H9 (cell line): ENCODE results near the gene MMP15. TPM values are rescaled to one million over a fixed set of nuclear protein-coding genes. Genes with fewer than 3 reads are reported as not detected.

Experiments used
- DNase-seq: peaks from one replicate; pipeline ENCODE4 v3.0.0-alpha.2; 2017
- H2AFZ ChIP-seq: one replicate; pipeline ENCODE4 v1.6.1; 2013; ENCODE audit warnings: mild to moderate bottlenecking, low read length, control low read depth, moderate library complexity
- H2AK5ac ChIP-seq: 2 replicates; pipeline ENCODE4 v1.6.1; 2013; ENCODE audit warnings: low read length, control low read depth, mixed read lengths; ENCODE audit not compliant: insufficient read length
- H2BK120ac ChIP-seq: one replicate; pipeline ENCODE4 v1.6.1; 2013; ENCODE audit warnings: low read depth, mild to moderate bottlenecking, low read length, control low read depth, inconsistent platforms; ENCODE audit not compliant: poor library complexity, severe bottlenecking
- H2BK12ac ChIP-seq: 2 replicates; pipeline ENCODE4 v1.6.1; 2013; ENCODE audit warnings: low read length, control low read depth, mixed read lengths, low read depth; ENCODE audit not compliant: insufficient read length
- H2BK15ac ChIP-seq: 2 replicates; pipeline ENCODE4 v1.6.1; 2013; ENCODE audit warnings: low read depth, low read length, control low read depth
- H2BK20ac ChIP-seq: one replicate; pipeline ENCODE4 v1.6.1; 2013; ENCODE audit warnings: low read depth, mild to moderate bottlenecking, low read length, control low read depth, inconsistent platforms; ENCODE audit not compliant: poor library complexity, severe bottlenecking
- H2BK5ac ChIP-seq: 2 replicates; pipeline ENCODE4 v1.6.1; 2013; ENCODE audit warnings: low read length, control low read depth, mixed read lengths; ENCODE audit not compliant: insufficient read length
- H3K14ac ChIP-seq: 2 replicates; pipeline ENCODE4 v1.6.1; 2013; ENCODE audit warnings: low read length, control low read depth; ENCODE audit not compliant: insufficient read depth
- H3K18ac ChIP-seq: 2 replicates; pipeline ENCODE4 v1.6.1; 2013; ENCODE audit warnings: low read depth, mild to moderate bottlenecking, mixed read lengths, low read length, control low read depth; ENCODE audit not compliant: insufficient read length
- H3K23ac ChIP-seq: 2 replicates; pipeline ENCODE4 v1.6.1; 2013; ENCODE audit warnings: low read length, control low read depth, mixed read lengths, low read depth; ENCODE audit not compliant: insufficient read length
- H3K23me2 ChIP-seq: 2 replicates; pipeline ENCODE4 v1.6.1; 2013; ENCODE audit warnings: low read depth, mild to moderate bottlenecking, mixed read lengths, low read length, control low read depth; ENCODE audit not compliant: insufficient read length, poor library complexity, severe bottlenecking
- H3K27ac ChIP-seq: 2 replicates; pipeline ENCODE4 v1.5.1; 2013; ENCODE audit warnings: low read length, control low read depth, mixed read lengths, low read depth; ENCODE audit not compliant: insufficient read length
- H3K27me3 ChIP-seq: 2 replicates; pipeline ENCODE4 v1.6.1; 2013; ENCODE audit warnings: low read length, control low read depth, inconsistent platforms; ENCODE audit not compliant: insufficient read depth
- H3K4ac ChIP-seq: 2 replicates; pipeline ENCODE4 v1.6.1; 2013; ENCODE audit warnings: low read depth, mild to moderate bottlenecking, control low read depth, inconsistent platforms, low read length, moderate library complexity
- H3K4me1 ChIP-seq: 2 replicates; pipeline ENCODE4 v1.6.1; 2013; ENCODE audit warnings: low read length, control low read depth, inconsistent platforms; ENCODE audit not compliant: insufficient read depth
- H3K4me2 ChIP-seq: 2 replicates; pipeline ENCODE4 v1.6.1; 2013; ENCODE audit warnings: low read length, control low read depth, mixed read lengths; ENCODE audit not compliant: insufficient read length, insufficient read depth
- H3K56ac ChIP-seq: 2 replicates; pipeline ENCODE4 v1.6.1; 2013; ENCODE audit warnings: low read depth, mild to moderate bottlenecking, mixed read lengths, low read length, control low read depth; ENCODE audit not compliant: insufficient read length
- H3K79me1 ChIP-seq: 2 replicates; pipeline ENCODE4 v1.6.1; 2013; ENCODE audit warnings: low read depth, mild to moderate bottlenecking, moderate library complexity, low read length, control low read depth, inconsistent platforms; ENCODE audit not compliant: insufficient read depth, poor library complexity, severe bottlenecking
- H3K79me2 ChIP-seq: 2 replicates; pipeline ENCODE4 v1.6.1; 2013; ENCODE audit warnings: low read length, control low read depth, inconsistent platforms; ENCODE audit not compliant: insufficient read depth
- H3K9ac ChIP-seq: 2 replicates; pipeline ENCODE4 v1.6.1; 2013; ENCODE audit warnings: low read length, control low read depth, mixed read lengths; ENCODE audit not compliant: insufficient read length; ENCODE audit errors: extremely low read depth
- H3K9me3 ChIP-seq: one replicate; pipeline ENCODE4 v1.6.1; 2013; ENCODE audit warnings: low read depth, low read length, inconsistent platforms; ENCODE audit not compliant: control insufficient read depth
- H3T11ph ChIP-seq: one replicate; pipeline ENCODE4 v1.6.1; 2013; ENCODE audit warnings: mild to moderate bottlenecking, low read length, control low read depth, inconsistent platforms
- H4K20me1 ChIP-seq: one replicate; pipeline ENCODE4 v1.6.1; 2013; ENCODE audit not compliant: control insufficient read depth, insufficient read length, insufficient read depth
- H4K5ac ChIP-seq: 2 replicates; pipeline ENCODE4 v1.6.1; 2013; ENCODE audit warnings: low read depth, mild to moderate bottlenecking, mixed read lengths, low read length, control low read depth; ENCODE audit not compliant: insufficient read length
- H4K8ac ChIP-seq: replicated peaks from 2 replicates; pipeline ENCODE4 v1.6.1; 2013; ENCODE audit warnings: low read length, control low read depth, mixed read lengths, low read depth; ENCODE audit not compliant: insufficient read length
- H4K91ac ChIP-seq: 2 replicates; pipeline ENCODE4 v1.6.1; 2013; ENCODE audit warnings: low read depth, mild to moderate bottlenecking, moderate library complexity, mixed read lengths, low read length, control low read depth; ENCODE audit not compliant: insufficient read length
- H3K27ac Mint-ChIP-seq, 3 experiments: 2 replicates in 2 of 3; 3 replicates in 1 of 3; pipeline ENCODE4 v1.8.0; 2020 to 2021; ENCODE audit warnings: mixed read lengths in 3 of 3, mild to moderate bottlenecking in 1 of 3, moderate library complexity in 1 of 3
- H3K27me3 Mint-ChIP-seq: 2 replicates; pipeline ENCODE4 v1.8.0; 2021; ENCODE audit warnings: low read depth, mild to moderate bottlenecking, moderate library complexity, mixed read lengths
- H3K36me3 Mint-ChIP-seq, 3 experiments: 2 replicates in 2 of 3; 3 replicates in 1 of 3; pipeline ENCODE4 v1.8.0; 2020 to 2021; ENCODE audit warnings: low read depth in 3 of 3, mixed read lengths in 3 of 3; ENCODE audit not compliant: insufficient read depth in 1 of 3
- H3K4me1 Mint-ChIP-seq, 2 experiments: 2 replicates each; pipeline ENCODE4 v1.8.0; 2020; ENCODE audit warnings: mixed read lengths in 2 of 2
- H3K4me3 Mint-ChIP-seq, 2 experiments: 2 replicates in 1 of 2; 3 replicates in 1 of 2; pipeline ENCODE4 v1.8.0; 2020 to 2021; ENCODE audit warnings: mild to moderate bottlenecking in 2 of 2, mixed read lengths in 2 of 2, moderate library complexity in 1 of 2
- H3K9me3 Mint-ChIP-seq, 2 experiments: 2 replicates in 1 of 2; 3 replicates in 1 of 2; pipeline ENCODE4 v1.8.0; 2020; ENCODE audit warnings: mild to moderate bottlenecking in 2 of 2, mixed read lengths in 2 of 2, moderate library complexity in 1 of 2
- CTCF ChIP-seq: fragments of 200-600 bp; sonication (generic); conservative IDR thresholded peaks from 3 replicates; pipeline ENCODE4 v1.8.0; 2021; ENCODE audit warnings: antibody characterized with exemption, mild to moderate bottlenecking
- WGBS: extraction: QIAGEN DNeasy Blood & Tissue Kit; methylation state at CpG from one replicate; pipeline ENCODE4 v1.1.7; 2013; ENCODE audit warnings: missing lambda C conversion rate, low lambda C conversion rate, mixed read lengths; ENCODE audit not compliant: insufficient read length; ENCODE audit errors: extremely low coverage; 5-methylcytosine and 5-hydroxymethylcytosine counted together
- total RNA-seq: library from RNA; stranded (reverse); gene quantifications from 2 replicates; pipeline ENCODE4 v1.2.1, GENCODE V29; 2021

MMP15 gene
- total RNA-seq, 1 experiment from 2014 or later, result 32.9 TPM

- Histone ChIP-seq H3K4me1 (no peaks in the 10 kb centered on the region; the same call in 1 of the 2 replicates), H3K56ac (no peak overlapping the region), H3K23me2 (no peaks in the 10 kb centered on the region), H2BK120ac (no peak overlapping the region), H2AFZ (no peak overlapping the region), H3K27me3 (no peaks in the 10 kb centered on the region), H3K18ac (no peak overlapping the region), H3K79me2 (no peaks in the 10 kb centered on the region), H2BK20ac (no peak overlapping the region), H3K4ac (no peak overlapping the region), H3K4me2 (no peak overlapping the region), H2BK12ac (no peak overlapping the region), H2AK5ac (no peak overlapping the region), H3K9ac (no peak overlapping the region), H4K5ac (no peak overlapping the region), H2BK15ac (no peak overlapping the region), H4K91ac (no peak overlapping the region), H3K14ac (no peak overlapping the region), H3K27ac (no peak overlapping the region), H3T11ph (no peak overlapping the region), H3K79me1 (no peaks in the 10 kb centered on the region), H4K8ac (no peak overlapping the region), H3K23ac (no peak overlapping the region), H4K20me1 (no peaks in the 10 kb centered on the region), H2BK5ac (no peak overlapping the region), H3K9me3 (no peaks in the 10 kb centered on the region)
- Mint-ChIP-seq H3K27ac (peak overlapping the region in 1 of 3 experiments; percentile 66; a peak in 1 of 7 replicates), H3K36me3 (no peaks in the 10 kb centered on the region), H3K4me3 (no peak overlapping the region), H3K27me3 (no peaks in the 10 kb centered on the region), H3K9me3 (no peaks in the 10 kb centered on the region; a peak in 1 of 5 replicates), H3K4me1 (peaks cover 8 to 14% of the 10 kb centered on the region in 2 experiments)
- WGBS, result no CpG with 5 or more reads among the region's 8 CpGs
- no peak for TF ChIP-seq CTCF
- DNase-seq, result no peak
Observed at GRCh38 chr16:58063377-58064076, 38.0 kb downstream of the MMP15 start.
